Right ventricle myocardium inferior (tissue), 1 donor: ENCODE measurements around the gene NFAT5. TPM values are rescaled to one million over a fixed set of nuclear protein-coding genes. Genes with fewer than 3 reads are reported as not detected.

Experiments
- ATAC-seq: fragments of 200-7000 bp; cut with Tn5 transposase; one replicate; pipeline ENCODE4 v1.9.1; 2020; ENCODE audit warnings: mild to moderate bottlenecking, moderate library complexity
- DNase-seq: peaks from one replicate; pipeline ENCODE4 v3.0.0; 2021; ENCODE audit errors: missing footprints
- intact Hi-C: fragments of 100-400 bp; cut with DNase I; formaldehyde crosslinking; loops from one replicate; pipeline ENCODE4 v1.11.0; 2022
- microRNA-seq: library from miRNA; unstranded; fragments of <30 nt; microRNA quantifications from one replicate; pipeline ENCODE4 v1.2.0, GENCODE V29; 2020
- total RNA-seq: library from RNA; stranded (reverse); fragmentation: NEBNext Ultra II Directional; extraction: Animal tissue kit (Norgen Biotek cat#: 25700); gene quantifications from one replicate; pipeline ENCODE4 v1.2.1, GENCODE V29; 2021
- donor health status: DM: no; HTN: yes; CAD: no; lungs with severe emphysema.

NFAT5 gene
- total RNA-seq, 1 donor from 2014 or later = 16.2 TPM

DNA sequence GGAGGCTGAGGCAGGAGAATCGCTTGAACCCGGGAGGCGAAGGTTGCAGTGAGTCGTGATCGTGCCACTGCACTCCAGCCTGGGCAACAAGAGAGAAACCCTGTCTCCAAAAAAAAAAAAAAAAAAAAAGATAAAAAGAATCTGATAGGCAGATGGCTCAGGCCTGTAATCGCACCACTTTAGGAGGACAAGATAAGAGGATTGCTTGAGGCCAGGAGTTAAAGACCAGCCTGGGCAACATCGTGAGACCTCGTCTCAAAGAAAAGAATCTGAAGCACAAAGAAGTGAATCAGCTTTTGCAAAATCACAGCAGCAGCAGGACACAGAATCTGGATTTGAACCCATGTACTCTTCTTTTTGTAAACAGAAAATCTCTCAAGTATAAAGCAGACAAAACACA lies 181.3 kb downstream of the NFAT5 start:
- ATAC-seq (no peak), DNase-seq (no peak)
- intact Hi-C loops = no loop called here

DNA sequence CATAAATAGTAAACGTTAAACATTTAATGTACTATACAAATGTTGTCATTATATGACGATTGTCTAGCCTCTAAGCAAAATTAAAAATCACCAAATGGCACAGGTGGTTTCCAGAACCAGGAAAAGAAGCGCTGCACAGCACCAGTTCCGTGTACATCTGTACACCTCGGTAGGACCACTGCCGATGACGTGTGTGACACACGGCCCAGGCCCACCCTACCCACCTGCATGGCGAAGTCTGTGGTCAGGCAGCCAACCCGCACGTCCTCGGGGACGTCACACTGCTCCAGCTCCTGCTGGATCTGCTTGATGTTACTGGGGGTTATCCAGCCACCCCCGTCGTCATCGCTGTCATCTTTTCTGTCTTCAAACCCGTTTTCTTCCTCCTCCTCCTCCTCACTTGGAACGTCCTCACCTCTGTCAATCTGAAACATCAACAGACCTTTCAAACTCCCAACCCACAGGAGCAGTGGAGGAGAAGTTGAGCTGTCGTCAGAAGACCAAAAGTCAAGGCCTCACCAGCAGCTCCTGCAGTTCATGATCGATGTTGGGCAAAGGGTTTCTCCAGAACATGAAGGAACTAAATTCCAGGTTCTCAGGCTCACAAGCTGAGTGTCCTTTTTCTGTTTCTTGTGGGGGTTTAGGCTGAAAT lies 183.1 kb downstream of the NFAT5 start:
- intact Hi-C loops = no loop called here
- no peak for ATAC-seq
- no peak for DNase-seq

DNA sequence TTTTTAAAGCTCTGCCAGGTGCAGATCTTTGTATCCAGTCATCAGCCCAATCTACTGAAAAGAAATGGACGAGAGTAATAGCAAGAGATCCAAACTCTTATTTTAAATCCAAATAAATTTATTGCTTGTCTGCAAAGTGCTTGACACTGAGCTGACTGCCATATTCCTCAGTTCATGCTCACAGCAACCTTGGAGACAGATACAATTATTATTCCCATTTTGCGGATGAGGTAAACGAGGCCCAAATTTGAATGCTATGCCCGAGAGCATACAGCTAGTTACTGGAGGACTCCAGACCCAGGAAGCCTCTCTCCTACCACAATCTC lies 188.3 kb downstream of the NFAT5 start:
- intact Hi-C loops = no loop called here
- DNase-seq = no peak
- ATAC-seq = no peak

Small RNA genes lying within 50 kb of the gene (microRNA-seq; reads per million reads assigned to microRNA genes)
- gene MIR1538 = not detected

Other genes with a start within 250 kb of the NFAT5 start
- gene PDF, start 235.4 kb upstream of the NFAT5 start, total RNA-seq = 5.2 TPM
- gene COG8, start 226.4 kb upstream of the NFAT5 start, total RNA-seq = 19.6 TPM
- 9.6 TPM for gene NIP7, start 226.2 kb upstream of the NFAT5 start, total RNA-seq
- not detected for gene TMED6, start 214.2 kb upstream of the NFAT5 start, total RNA-seq
- gene TERF2, start 180.0 kb upstream of the NFAT5 start, total RNA-seq = 24.8 TPM
- 65.5 TPM for gene CYB5B, start 141.3 kb upstream of the NFAT5 start, total RNA-seq
- gene NQO1, start 160.6 kb downstream of the NFAT5 start, total RNA-seq = 48.0 TPM
- gene NOB1, start 189.0 kb downstream of the NFAT5 start, total RNA-seq = 15.9 TPM
- gene WWP2, start 196.4 kb downstream of the NFAT5 start, total RNA-seq = 24.8 TPM